Left lobe of liver (tissue), 2 donors: ENCODE results near the gene IKZF1. TPM values are rescaled to one million over a fixed set of nuclear protein-coding genes. Genes with fewer than 3 reads are reported as not detected.

ENCODE experiments used
- ATAC-seq: fragments of 200-7000 bp; cut with Tn5 transposase; one replicate; pipeline ENCODE4 v1.9.1; 2020; ENCODE audit warnings: mild to moderate bottlenecking, moderate library complexity
- DNase-seq: peaks from one replicate; pipeline ENCODE4 v3.0.0-alpha.2; 2020; ENCODE audit warnings: low spot score
- total RNA-seq: library from RNA; stranded (reverse); gene quantifications from one replicate; pipeline ENCODE4 v1.2.1, GENCODE V29; 2021
- donor health status: DM: no; HTN: no; CAD: no; lungs with moderate emphysema.
- donor health status: DM: no; HTN: yes; CAD: no.

The IKZF1 gene
- total RNA-seq, 1 donor from 2014 or later, result 2.8 TPM

DNA sequence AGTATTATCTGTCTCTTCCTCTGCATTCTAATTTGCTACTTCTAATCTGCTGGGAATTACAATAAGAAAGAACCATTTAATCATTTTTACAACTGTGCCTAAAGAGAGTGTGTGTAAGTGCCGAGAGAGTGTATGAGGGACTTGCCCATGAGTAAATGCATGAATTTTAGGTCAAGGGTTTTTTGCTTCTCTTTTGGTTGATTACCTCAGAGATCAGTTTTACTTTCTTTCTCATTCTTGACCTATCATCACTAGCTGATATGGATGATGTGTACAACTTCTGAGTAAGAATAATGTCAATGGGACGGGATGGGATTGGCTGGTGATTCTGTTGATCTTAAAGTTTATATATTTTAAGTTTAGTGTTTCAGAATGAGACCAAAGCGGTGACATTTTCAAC is 47.8 kb downstream of the IKZF1 start:
- ATAC-seq (no peak), DNase-seq (no peak)

DNA sequence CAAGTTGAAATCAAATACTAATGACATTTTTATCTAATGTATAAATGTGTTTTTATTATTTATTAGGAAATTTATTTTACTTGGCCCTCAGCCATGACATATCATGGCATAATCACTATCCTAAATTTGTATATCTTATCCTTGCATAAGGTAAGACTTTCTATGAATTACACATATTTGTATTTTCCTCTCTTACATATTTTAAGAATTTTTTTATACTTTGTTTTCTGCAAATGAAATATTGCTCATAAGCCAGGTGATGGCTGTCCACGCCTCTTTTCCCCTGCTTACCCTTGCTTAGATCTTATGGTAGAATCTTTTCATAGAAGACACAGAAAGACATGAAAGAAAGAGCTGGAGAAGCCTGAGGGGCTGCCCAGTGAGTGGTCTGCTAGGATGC is 48.2 kb downstream of the IKZF1 start:
- ATAC-seq (no peak), DNase-seq (no peak)

DNA sequence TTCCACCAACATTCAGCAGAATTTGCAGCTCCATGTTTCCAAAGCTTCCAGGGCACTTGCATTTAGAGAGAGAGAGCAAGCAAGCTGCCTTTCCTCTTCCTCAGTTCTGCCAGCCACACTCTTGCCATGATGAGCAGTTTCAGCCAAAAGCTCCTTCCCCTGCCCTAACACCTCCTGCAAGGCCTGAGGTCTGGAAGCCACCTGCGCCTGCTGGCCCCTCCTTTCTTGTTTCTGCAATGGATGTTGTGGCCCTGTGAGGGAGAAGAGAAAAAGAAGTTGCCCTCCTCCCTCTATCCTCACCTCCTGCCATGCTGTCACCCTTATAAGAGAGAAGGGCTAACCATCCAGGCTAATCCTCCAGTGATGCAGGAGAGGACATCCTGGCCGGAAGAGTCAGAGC is 48.7 kb downstream of the IKZF1 start:
- ATAC-seq (no peak), DNase-seq (no peak)

DNA sequence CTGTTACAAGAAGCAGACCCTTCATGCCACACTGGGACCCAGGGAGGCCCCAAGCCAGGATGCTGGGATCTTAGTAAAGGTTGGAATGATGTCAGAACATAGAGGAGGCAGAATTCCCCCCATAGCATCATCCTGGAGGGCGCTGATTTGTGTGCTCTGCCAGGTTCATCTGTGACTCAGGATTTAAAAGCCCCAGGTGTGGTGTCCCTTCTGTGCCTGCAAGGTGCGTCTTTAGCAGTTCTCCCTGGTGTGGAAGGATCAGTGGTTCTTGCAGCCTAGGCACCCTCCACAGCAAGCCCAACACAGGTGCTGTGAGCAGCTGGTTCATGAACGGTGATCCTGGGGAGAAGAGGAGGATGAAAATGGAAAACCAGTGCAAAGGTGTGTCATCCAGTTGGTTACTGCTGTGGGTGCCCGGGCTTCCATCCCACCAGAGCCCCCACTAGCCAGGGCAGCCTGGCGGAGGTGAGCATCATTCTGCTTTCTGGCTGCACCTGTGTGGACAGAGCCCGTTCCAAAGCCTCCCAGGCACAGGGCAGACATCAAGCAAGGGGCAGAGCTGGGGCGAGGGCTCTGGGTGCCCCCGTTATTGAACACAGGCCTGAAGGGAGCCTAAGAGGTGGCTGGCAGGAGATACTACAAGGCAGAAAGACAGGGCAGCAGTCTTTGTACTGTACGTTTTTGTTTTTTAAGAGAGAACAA is 49.5 kb downstream of the IKZF1 start:
- DNase-seq, result no peak
- ATAC-seq, result no peak

DNA sequence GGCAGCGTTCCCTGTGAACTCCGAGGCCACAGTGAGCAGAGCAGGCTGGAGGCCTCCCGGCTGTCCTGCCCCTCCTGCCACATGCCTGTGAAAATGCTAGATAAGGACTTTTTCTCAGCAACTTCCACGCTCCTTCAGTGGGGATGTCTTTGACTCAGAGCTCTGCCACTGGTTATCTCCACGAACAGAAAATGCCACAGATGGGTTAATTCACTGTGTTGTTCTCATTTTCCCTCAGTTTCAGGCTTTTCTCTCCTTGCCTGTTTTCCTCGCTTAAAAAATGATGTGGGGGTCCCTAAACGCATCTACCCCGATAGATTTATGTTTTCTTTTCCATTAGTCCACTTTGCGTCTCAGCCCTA is 51.3 kb downstream of the IKZF1 start:
- DNase-seq (no peak), ATAC-seq (no peak)

DNA sequence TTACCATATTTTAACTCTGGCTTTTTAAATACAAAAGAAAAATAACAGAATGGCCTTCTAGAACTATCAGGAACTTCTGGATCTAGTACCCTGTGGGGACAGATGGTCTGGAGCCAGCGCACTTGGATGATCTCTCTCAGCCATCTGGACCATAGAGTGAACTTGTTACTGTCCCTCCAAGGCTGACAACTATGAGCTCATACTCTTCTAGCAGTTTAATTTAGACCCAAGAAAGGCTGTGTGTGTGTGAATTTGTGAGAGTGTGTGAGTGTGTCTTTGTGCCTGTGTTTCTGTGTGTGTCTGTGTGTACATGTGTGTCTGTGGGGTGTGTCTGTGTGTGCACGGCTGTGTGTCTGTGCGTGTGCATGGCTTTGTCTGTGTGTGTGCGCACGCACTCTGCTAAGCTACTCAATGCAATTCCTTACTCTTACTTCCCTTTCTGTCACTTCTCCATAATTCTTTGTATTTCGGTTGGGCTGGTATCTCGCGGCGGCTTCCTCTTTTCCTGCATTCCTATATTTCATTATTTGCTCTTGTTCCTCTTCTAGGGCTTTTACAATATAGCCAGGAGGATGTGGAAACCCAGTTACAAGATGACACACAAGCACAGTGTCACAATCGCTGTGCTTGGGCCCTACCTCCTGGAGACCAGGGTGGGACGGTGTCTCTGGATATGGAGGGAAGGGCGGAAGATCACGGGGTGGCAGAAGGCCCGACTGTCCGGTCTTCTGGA is 51.9 kb downstream of the IKZF1 start:
- ATAC-seq (peak; percentile 44), DNase-seq (no peak)

DNA sequence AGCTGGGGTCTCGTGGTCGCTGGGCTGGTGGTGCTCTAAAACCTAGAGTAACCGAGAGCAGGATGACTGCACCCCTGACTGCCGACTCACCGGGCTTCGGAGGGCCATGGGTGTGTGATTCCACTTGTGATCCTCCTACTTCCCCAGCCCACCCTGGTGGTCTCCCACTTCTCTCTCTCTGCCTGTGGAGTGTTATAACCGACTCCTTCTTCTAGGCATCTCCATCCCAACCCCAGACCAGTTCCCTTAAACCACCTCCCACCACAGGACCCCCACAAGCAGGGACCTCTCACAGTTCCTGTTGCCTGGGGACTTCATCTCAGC is 52.4 kb downstream of the IKZF1 start:
- no peak for ATAC-seq

DNA sequence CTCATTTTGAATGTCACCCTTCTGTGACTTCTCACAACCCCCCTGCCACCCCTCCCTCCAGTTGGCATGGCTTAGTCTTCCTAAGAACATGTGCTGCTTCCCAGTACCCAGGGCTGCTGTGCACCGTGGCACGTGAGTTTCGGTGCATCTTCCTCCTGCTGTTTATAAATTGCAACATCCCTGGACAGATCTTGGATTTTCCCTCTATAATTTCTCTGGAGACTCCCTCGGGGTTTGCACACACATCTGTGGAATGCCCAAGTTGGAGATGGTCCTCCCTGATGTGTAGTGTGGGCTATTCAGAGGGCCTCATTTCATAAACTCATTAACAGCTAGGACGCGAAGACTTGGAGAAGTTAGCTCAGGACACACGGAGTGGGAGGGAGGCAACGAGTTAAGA is 52.9 kb downstream of the IKZF1 start:
- ATAC-seq, result no peak
- no peak for DNase-seq

More for the DNA sequence above, 52.4 kb downstream of the IKZF1 start:
- no peak for DNase-seq

DNA sequence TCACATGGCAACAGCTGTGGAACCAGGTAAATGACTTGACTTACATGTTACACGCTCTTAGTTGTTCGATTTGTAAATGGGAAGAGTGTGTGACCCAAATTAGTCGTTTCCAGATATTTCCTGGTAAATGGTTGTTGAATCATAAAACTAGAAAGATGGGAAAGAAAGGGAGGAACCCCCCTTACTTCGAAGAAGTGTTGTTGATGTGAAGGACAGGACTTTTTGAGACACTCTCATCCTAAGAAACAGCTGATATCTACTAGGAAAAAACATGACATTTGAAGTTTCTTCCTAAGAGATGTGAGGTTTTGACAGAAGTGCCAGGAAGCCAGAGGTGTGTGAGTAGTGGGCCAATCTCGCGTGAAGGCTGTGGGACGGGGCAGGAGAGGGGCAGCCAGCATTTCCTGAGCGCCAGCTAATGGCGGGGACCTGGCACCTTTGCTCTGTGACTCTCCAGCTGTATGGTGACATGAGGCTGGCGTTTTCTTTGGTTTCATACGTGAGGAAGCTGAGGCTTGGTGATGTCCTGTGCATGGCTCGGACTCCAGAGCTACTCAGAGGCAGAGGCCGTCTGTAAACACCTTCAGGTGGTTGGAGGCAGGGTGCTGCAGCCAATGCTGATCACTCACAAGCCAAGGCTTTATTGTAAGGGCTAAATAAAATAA is 53.7 kb downstream of the IKZF1 start:
- DNase-seq, result no peak
- no peak for ATAC-seq

DNA sequence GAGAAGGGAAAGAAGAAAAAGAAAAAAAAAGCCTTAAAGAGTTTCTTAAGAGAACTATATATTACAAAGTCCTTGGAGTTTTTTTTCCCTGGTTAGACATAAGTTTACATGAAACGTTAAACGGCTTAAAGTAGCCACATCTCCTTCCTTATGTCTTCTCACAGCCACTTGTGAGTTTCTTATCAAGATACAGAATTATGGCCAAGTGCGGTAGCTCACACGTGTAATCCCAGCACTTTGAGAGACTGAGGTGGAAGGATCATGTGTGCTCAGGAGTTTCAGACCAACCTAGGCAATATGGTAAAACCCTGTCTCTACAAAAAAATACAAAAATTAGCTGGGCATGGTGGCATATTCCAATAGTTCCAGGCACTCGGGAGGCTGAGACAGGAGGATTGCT is 54.3 kb downstream of the IKZF1 start:
- ATAC-seq, result no peak
- DNase-seq, result no peak

DNA sequence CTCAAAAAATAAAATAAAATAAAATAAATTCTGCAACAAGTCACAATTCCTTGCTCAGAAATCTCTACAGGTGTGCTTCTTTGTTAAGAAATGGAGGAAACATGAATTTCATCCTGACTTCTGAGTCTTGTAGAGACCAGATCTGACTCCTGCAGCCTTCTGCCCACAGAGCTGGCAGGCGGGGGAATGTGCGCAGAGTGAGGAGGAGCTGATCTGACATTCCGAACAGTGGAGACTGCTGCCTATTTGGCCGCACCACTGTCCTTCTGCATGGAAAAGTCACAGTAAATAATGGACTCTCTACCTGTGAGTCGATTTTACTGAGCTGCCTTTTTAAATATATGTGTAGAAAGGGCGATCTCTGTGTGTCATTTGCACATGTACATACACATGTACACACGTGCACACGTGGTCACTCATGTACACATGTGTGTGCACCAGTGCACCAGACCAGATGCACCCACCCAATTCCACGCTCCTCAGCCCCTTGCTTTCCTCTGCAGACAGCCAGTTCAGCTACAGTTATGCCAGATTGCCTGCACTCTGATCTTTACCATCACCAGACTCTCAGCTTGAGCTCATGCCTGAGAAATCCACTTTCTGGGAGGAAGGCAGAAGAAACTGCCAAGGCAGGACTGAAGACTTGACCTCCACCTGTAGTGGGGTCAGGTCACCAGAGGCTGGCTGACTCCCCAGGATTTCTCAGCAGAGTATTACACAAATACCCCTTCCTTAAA is 54.9 kb downstream of the IKZF1 start:
- DNase-seq (no peak), ATAC-seq (no peak)

DNA sequence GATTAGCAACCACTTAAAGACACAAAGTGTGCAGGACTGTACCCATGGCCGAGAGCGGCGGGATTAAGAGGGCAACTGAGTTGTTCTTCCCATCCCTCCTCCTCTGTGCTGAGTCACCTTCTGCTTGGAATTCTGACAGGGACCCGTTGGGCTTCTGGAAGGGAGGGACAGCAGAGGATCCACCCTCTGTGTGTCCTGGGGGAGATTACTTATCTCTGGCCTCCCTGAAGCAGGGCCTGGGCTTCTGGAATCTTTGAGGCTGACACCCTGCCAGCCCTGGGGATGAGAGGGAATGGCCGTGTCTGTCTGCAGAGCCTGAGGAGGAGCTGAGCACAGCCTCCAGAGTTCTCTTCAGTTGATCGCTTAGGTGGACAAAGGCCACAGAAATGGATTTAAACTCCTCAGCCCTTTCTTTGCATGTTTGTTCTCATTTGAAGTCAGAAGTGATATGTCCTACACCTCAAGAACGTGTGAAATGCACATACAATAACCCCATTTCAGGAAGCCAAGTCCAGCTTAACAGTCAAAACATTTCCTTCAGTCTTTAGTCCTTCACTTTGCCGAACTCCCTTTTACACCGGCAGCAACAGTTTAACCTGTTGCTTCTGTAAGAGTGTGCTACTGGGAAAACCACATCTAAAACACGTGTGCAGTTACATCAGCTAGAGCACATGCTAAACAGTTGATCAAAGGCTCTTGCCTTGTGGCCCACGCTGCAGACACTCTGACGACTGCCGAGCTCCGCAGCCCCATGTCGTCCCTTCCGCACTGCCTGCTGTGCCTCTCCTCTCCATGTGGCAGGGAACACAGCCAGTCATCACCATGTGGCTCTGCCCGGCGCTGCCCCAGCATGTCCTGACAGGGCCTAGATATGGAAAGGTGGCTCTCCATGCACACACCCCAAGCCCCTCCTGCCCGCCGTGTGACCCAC is 55.7 kb downstream of the IKZF1 start:
- no peak for DNase-seq
- no peak for ATAC-seq

DNA sequence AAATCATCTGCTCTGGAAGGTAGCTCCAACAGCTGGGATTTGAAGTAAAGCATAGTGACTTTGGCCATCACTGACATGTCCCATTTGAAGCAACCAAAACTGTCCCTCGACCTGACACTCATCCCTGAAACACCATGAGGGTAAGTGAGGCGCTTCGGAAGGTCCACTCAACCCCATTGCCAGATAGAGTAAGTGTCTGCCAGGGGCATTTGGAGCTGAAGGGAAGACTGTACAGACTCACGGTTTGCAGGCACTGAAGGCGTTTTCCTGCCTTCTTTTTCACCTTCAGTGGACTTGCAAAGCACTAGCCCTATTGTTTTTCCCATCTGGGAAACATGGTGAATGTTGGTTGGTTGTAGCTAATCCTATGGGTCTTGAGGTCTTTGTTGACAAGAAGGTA is 57.6 kb downstream of the IKZF1 start:
- no peak for ATAC-seq
- DNase-seq, result no peak

DNA sequence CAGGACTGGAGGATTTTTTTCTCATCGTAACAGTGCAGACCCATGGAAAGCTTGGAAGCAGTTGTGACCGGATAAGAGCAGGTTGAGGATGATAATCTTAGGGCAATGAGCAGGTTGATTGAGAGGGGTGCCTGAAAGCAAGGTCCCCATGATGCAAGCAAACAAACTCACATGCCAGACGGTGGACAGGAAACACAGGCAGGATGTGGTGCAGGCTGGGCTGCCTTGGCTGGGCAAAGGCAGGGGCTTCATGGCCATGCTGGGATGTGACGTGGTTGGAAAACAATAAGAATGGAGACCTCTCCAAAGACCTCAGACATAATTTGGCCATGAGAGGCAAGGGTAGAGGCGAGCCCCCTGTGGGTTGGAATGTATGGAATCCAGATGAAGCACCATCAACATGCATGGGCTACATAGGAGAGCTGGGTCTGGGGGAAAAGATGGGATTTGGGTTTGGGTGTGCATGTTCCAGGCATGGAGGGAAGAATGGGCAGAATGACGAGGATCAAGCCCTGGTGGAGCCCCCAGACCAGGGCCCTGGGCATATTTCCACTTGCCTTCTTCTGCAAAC is 58.3 kb downstream of the IKZF1 start:
- no peak for ATAC-seq
- no peak for DNase-seq

DNA sequence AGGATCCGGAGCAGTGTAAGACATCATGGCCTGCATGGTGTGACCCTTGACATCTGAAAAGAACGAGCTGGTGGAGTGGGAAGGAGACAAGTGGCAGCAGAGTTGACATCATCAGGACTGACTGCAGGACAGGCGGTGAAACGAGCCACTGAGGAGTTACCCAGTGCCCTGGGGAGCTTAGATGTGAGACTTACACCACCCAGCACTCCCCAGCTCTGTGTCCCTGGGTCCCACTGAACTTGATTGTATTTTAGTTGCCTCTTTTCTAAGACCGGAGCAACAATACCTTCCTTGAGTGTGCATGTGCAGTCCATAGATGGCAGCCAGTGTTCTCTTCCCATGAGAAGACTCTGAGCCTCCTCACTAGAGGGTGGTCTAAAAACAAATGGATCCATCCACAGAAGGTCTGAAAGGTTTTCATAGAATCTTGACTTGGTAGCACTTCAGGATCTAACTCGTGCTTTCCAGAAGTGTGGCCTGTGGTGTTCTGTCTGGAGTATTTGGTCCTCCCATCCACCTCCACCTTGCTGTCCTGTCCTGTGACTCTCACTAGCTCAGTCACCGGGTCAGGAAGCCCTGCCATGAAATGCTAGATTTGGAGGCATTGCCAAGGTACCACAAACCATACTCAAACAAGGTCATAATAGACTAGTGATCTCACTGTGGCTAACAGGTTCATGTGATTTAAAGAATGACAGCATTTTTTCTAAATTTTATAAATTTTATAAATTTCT is 59.0 kb downstream of the IKZF1 start:
- DNase-seq, result no peak
- ATAC-seq, result no peak

DNA sequence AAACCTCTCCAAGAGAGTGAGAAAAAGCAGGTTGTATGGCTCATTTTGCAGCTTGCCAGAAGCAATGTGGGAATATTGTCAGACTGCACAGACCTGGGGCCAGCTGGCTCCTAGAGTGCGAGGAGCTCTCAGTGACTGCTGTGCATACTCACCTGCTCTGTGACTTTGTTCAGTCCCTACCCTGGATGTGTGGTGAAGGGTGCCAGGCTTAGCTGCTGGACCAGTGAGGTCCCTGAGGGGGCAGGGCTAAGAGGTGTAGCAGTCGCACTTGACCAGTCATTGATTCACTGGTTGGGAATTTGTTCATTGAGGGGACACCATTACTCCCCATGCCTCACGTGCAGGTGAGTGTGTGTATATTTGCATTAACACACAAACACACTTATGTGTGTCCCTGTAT is 60.1 kb downstream of the IKZF1 start:
- ATAC-seq (no peak), DNase-seq (no peak)

DNA sequence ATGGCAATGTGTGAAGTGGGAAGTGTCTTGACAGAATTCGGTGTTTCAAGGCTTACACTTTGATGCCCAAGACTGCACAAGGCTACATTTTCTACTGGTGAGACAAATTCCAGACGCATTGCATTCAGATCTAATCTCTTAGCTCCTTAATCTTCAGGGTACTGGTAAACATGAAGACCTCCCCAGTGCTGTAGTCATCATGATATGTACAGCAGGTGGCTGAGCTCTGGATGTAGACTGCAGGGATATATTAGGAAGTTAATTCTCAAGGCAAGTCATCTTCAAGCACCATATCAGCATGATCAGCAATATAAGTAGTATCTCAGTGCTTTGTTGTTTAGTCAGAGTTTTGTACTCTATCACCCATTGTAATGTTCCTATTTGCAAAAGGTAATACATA is 61.8 kb downstream of the IKZF1 start:
- no peak for ATAC-seq
- no peak for DNase-seq

DNA sequence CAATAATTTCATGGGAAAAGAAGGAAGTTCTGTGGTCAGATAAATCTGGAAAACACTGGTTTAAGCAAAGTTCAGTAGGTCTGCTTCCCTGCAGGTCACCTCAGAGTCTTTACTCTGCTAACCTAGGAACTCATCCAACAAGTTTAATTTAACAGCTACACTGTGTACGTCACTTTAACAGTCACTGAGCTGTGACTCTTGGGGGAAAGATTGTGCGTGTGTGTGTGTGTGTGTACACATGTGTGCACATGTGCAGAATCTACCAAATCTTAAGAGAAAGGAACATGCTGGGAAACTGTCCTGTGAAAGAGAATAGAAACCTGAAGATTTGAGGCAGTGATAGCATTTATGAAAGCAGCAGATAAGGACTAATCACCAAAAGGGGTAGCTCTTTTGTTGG is 62.6 kb downstream of the IKZF1 start:
- ATAC-seq (no peak), DNase-seq (no peak)

DNA sequence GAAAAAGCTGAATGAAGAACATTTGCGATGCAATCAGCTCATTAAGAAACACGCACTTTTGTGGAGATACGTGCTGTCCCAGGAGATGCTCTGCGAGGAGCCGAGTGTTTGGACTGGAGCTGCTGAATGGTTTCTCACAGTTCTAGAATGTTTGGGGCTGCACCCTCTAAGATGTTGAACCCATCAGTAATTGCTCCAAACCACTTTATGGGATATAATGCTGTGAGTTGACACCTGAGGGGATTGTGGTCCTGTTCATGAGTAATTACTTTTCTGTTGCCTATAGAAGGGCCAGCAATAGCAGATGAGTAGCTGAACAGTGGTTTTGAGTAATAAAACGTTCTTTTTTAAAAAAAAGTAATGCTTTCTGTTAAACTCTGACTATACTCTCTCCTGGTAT is 63.1 kb downstream of the IKZF1 start:
- no peak for ATAC-seq
- no peak for DNase-seq

DNA sequence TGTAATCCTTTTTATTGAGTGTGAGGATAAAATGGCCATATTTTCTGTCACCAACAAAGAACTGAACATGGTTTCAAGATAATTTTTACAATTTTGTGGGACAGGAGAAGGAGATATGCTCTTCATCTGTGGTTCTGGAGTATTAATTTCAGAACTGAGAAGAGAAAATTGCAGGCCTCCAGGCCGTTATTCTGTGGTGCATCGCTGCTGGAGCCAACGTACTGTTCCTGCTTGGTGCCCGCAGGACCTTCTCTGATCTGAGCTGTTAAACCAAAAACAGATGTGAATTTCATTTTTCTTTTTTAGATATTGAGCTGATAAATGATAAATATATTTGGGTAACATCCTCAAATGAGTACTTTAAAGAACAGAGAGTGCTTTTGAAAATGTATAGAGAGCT is 63.9 kb downstream of the IKZF1 start:
- ATAC-seq (no peak), DNase-seq (no peak)
